ENCODE measurements around the gene NAT8L.
A peak's percentile ranks its signal among the peaks of the same experiment; 100 is the strongest.

NAT8L gene

DNA sequence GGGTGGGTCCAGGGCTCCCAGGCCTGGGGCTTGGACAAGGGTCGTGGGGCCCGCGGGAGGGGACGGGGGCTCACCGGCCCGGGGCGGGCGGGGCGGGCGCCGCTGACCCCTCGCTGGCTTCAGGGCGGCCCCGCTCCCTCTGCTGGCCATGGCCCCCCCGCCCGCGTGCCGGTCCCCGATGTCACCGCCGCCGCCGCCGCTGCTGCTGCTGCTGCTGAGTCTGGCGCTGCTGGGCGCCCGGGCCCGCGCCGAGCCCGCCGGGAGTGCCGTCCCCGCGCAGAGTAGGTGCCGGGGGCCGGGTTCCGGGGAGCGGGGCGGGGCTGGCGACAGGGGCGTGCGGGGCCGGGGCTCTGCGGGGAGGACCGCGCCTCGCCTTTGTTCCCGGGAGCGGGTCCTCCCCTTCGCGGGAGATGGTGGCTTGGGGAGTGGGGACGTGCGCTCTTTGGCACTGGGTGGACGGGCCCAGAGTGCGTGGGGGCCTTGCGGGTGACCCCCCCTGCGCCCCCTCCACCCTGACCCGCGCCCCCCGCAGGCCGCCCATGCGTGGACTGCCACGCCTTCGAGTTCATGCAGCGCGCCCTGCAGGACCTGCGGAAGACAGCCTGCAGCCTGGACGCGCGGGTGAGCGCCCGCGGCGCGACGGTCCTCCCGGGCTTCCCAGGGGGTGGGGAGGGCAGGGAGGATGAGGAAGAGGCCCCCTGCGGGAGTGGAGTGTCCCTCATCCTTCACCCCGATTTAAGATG, 16.8 kb upstream of the NAT8L start:
- TF ChIP-seq, protein P1, sequence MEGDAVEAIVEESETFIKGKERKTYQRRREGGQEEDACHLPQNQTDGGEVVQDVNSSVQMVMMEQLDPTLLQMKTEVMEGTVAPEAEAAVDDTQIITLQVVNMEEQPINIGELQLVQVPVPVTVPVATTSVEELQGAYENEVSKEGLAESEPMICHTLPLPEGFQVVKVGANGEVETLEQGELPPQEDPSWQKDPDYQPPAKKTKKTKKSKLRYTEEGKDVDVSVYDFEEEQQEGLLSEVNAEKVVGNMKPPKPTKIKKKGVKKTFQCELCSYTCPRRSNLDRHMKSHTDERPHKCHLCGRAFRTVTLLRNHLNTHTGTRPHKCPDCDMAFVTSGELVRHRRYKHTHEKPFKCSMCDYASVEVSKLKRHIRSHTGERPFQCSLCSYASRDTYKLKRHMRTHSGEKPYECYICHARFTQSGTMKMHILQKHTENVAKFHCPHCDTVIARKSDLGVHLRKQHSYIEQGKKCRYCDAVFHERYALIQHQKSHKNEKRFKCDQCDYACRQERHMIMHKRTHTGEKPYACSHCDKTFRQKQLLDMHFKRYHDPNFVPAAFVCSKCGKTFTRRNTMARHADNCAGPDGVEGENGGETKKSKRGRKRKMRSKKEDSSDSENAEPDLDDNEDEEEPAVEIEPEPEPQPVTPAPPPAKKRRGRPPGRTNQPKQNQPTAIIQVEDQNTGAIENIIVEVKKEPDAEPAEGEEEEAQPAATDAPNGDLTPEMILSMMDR (IDR thresholded peaks at IDR 0.05; ENCODE audit: low read depth, low read length, missing control alignments): no peak
- no peak for DNase-seq (ENCODE audit: low read depth)
- H3K4me3 ChIP-seq (ENCODE audit: low read depth, low read length): peak overlapping the region; percentile 71
- in situ Hi-C loops (cut with HindIII; ENCODE audit: low sequenced_read_pairs): no loop called here

GRCh38 chr4:2042947-2043395, 16.2 kb upstream of the NAT8L start:
- DNase-seq (ENCODE audit: low read depth): no peak
- TF ChIP-seq, protein P1 (IDR thresholded peaks at IDR 0.05; ENCODE audit: low read depth, low read length, missing control alignments): no peak
- peak overlapping the region; percentile 71 for H3K4me3 ChIP-seq (ENCODE audit: low read depth, low read length)
- in situ Hi-C loops (cut with HindIII; ENCODE audit: low sequenced_read_pairs): no loop called here

GRCh38 chr4:2043396-2044118, 15.6 kb upstream of the NAT8L start:
- in situ Hi-C loops (cut with HindIII; ENCODE audit: low sequenced_read_pairs): no loop called here
- TF ChIP-seq, protein P1 (IDR thresholded peaks at IDR 0.05; ENCODE audit: low read depth, low read length, missing control alignments): no peak
- DNase-seq (ENCODE audit: low read depth): no peak
- no peak overlapping the region for H3K4me3 ChIP-seq (ENCODE audit: low read depth, low read length)

GRCh38 chr4:2044119-2044485, 15.0 kb upstream of the NAT8L start:
- no peak for DNase-seq (ENCODE audit: low read depth)
- in situ Hi-C loops (cut with HindIII; ENCODE audit: low sequenced_read_pairs): no loop called here
- no peak overlapping the region for H3K4me3 ChIP-seq (ENCODE audit: low read depth, low read length)
- TF ChIP-seq, protein P1 (IDR thresholded peaks at IDR 0.05; ENCODE audit: low read depth, low read length, missing control alignments): no peak

DNA sequence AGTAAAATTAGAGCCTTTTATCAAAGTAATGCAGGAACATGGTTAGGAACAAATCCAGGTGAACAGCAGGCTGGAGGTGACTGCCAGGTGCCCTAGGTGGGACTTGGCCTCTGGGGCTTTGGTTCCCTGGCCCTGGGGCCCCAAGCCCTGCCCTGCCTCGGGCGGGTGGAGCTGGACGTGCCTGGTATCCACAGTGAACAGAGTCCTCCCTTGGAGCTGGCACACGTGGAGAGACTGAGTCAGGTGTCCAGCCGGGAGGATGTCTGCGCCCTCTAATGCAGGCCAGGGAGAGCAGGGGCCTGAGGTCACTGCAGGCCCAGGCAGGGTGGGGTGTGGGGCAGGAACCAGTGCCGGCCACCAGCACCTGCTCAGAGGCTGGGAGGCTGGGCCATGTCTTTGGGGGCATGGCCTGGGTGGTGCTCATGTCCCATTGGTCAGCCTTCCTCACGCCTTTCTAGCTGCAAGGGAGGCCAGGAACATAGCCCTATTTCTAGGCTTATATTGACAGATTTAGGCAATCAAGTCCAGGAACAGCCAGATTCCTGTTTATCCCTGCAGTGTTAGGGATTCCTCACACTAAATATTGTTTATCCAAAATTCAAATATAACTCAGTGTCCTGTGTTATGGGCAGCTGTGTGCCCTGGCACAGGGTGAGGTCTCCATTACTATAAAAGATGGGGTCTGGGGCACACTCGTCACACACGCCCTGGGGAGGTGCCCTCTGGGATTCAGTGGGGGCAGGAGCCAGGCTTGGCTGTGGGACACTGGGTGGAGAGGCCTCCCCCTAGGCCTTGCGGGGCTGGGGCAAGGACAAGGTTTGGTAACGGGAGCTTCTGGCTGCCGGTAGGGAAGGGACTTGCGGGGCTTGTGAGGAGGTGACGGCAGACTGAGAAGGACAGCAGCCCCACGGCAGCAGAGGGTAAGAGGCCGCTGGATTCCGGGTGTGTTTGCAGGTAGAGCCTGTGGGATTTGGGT, 14.3 kb upstream of the NAT8L start:
- DNase-seq (ENCODE audit: low read depth): no peak
- TF ChIP-seq, protein P1 (IDR thresholded peaks at IDR 0.05; ENCODE audit: low read depth, low read length, missing control alignments): no peak
- no peak overlapping the region for H3K4me3 ChIP-seq (ENCODE audit: low read depth, low read length)
- in situ Hi-C loops (cut with HindIII; ENCODE audit: low sequenced_read_pairs): no loop called here

DNA sequence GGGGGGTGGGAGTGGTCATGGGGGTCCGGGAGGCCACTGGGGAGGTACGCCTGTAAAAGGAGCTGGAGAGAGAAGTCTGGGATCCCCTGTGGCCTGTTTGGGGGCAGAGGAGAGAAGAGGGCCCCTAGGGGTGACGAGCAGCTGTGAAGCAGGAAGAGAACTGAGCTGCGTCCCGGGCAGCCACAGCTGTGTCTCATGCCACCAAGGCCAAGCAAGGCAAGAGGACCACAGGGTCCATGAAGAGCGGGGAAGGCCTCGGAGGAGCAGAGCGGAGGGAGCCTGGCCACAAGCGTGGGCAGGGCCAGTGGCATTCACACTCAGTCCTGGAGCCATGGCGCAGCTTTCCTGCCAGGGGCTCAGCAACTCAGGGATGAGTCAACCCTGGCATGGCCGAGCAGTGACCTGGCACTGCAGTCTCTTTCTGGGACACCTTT, 13.6 kb upstream of the NAT8L start:
- H3K4me3 ChIP-seq (ENCODE audit: low read depth, low read length): no peak overlapping the region
- DNase-seq (ENCODE audit: low read depth): no peak
- in situ Hi-C loops (cut with HindIII; ENCODE audit: low sequenced_read_pairs): no loop called here

More for the DNA sequence above, 13.6 kb upstream of the NAT8L start:
- TF ChIP-seq, protein P1 (IDR thresholded peaks at IDR 0.05; ENCODE audit: low read depth, low read length, missing control alignments): no peak
